H9 (cell line): ENCODE data around the gene DNMT3B. TPM values are rescaled to one million over a fixed set of nuclear protein-coding genes. Genes with fewer than 3 reads are reported as not detected.

Experiments
- DNase-seq: peaks from one replicate; pipeline ENCODE4 v3.0.0-alpha.2; 2017
- H2AFZ ChIP-seq: one replicate; pipeline ENCODE4 v1.6.1; 2013; ENCODE audit warnings: mild to moderate bottlenecking, low read length, control low read depth, moderate library complexity
- H2AK5ac ChIP-seq: 2 replicates; pipeline ENCODE4 v1.6.1; 2013; ENCODE audit warnings: low read length, control low read depth, mixed read lengths; ENCODE audit not compliant: insufficient read length
- H2BK120ac ChIP-seq: one replicate; pipeline ENCODE4 v1.6.1; 2013; ENCODE audit warnings: low read depth, mild to moderate bottlenecking, low read length, control low read depth, inconsistent platforms; ENCODE audit not compliant: poor library complexity, severe bottlenecking
- H2BK12ac ChIP-seq: 2 replicates; pipeline ENCODE4 v1.6.1; 2013; ENCODE audit warnings: low read length, control low read depth, mixed read lengths, low read depth; ENCODE audit not compliant: insufficient read length
- H2BK15ac ChIP-seq: 2 replicates; pipeline ENCODE4 v1.6.1; 2013; ENCODE audit warnings: low read depth, low read length, control low read depth
- H2BK20ac ChIP-seq: one replicate; pipeline ENCODE4 v1.6.1; 2013; ENCODE audit warnings: low read depth, mild to moderate bottlenecking, low read length, control low read depth, inconsistent platforms; ENCODE audit not compliant: poor library complexity, severe bottlenecking
- H2BK5ac ChIP-seq: 2 replicates; pipeline ENCODE4 v1.6.1; 2013; ENCODE audit warnings: low read length, control low read depth, mixed read lengths; ENCODE audit not compliant: insufficient read length
- H3K14ac ChIP-seq: 2 replicates; pipeline ENCODE4 v1.6.1; 2013; ENCODE audit warnings: low read length, control low read depth; ENCODE audit not compliant: insufficient read depth
- H3K18ac ChIP-seq: 2 replicates; pipeline ENCODE4 v1.6.1; 2013; ENCODE audit warnings: low read depth, mild to moderate bottlenecking, mixed read lengths, low read length, control low read depth; ENCODE audit not compliant: insufficient read length
- H3K23ac ChIP-seq: 2 replicates; pipeline ENCODE4 v1.6.1; 2013; ENCODE audit warnings: low read length, control low read depth, mixed read lengths, low read depth; ENCODE audit not compliant: insufficient read length
- H3K23me2 ChIP-seq: 2 replicates; pipeline ENCODE4 v1.6.1; 2013; ENCODE audit warnings: low read depth, mild to moderate bottlenecking, mixed read lengths, low read length, control low read depth; ENCODE audit not compliant: insufficient read length, poor library complexity, severe bottlenecking
- H3K27ac ChIP-seq: 2 replicates; pipeline ENCODE4 v1.5.1; 2013; ENCODE audit warnings: low read length, control low read depth, mixed read lengths, low read depth; ENCODE audit not compliant: insufficient read length
- H3K27me3 ChIP-seq: 2 replicates; pipeline ENCODE4 v1.6.1; 2013; ENCODE audit warnings: low read length, control low read depth, inconsistent platforms; ENCODE audit not compliant: insufficient read depth
- H3K4ac ChIP-seq: 2 replicates; pipeline ENCODE4 v1.6.1; 2013; ENCODE audit warnings: low read depth, mild to moderate bottlenecking, control low read depth, inconsistent platforms, low read length, moderate library complexity
- H3K4me1 ChIP-seq: 2 replicates; pipeline ENCODE4 v1.6.1; 2013; ENCODE audit warnings: low read length, control low read depth, inconsistent platforms; ENCODE audit not compliant: insufficient read depth
- H3K4me2 ChIP-seq: 2 replicates; pipeline ENCODE4 v1.6.1; 2013; ENCODE audit warnings: low read length, control low read depth, mixed read lengths; ENCODE audit not compliant: insufficient read length, insufficient read depth
- H3K56ac ChIP-seq: 2 replicates; pipeline ENCODE4 v1.6.1; 2013; ENCODE audit warnings: low read depth, mild to moderate bottlenecking, mixed read lengths, low read length, control low read depth; ENCODE audit not compliant: insufficient read length
- H3K79me1 ChIP-seq: 2 replicates; pipeline ENCODE4 v1.6.1; 2013; ENCODE audit warnings: low read depth, mild to moderate bottlenecking, moderate library complexity, low read length, control low read depth, inconsistent platforms; ENCODE audit not compliant: insufficient read depth, poor library complexity, severe bottlenecking
- H3K79me2 ChIP-seq: 2 replicates; pipeline ENCODE4 v1.6.1; 2013; ENCODE audit warnings: low read length, control low read depth, inconsistent platforms; ENCODE audit not compliant: insufficient read depth
- H3K9ac ChIP-seq: 2 replicates; pipeline ENCODE4 v1.6.1; 2013; ENCODE audit warnings: low read length, control low read depth, mixed read lengths; ENCODE audit not compliant: insufficient read length; ENCODE audit errors: extremely low read depth
- H3K9me3 ChIP-seq: one replicate; pipeline ENCODE4 v1.6.1; 2013; ENCODE audit warnings: low read depth, low read length, inconsistent platforms; ENCODE audit not compliant: control insufficient read depth
- H3T11ph ChIP-seq: one replicate; pipeline ENCODE4 v1.6.1; 2013; ENCODE audit warnings: mild to moderate bottlenecking, low read length, control low read depth, inconsistent platforms
- H4K20me1 ChIP-seq: one replicate; pipeline ENCODE4 v1.6.1; 2013; ENCODE audit not compliant: control insufficient read depth, insufficient read length, insufficient read depth
- H4K5ac ChIP-seq: 2 replicates; pipeline ENCODE4 v1.6.1; 2013; ENCODE audit warnings: low read depth, mild to moderate bottlenecking, mixed read lengths, low read length, control low read depth; ENCODE audit not compliant: insufficient read length
- H4K8ac ChIP-seq: replicated peaks from 2 replicates; pipeline ENCODE4 v1.6.1; 2013; ENCODE audit warnings: low read length, control low read depth, mixed read lengths, low read depth; ENCODE audit not compliant: insufficient read length
- H4K91ac ChIP-seq: 2 replicates; pipeline ENCODE4 v1.6.1; 2013; ENCODE audit warnings: low read depth, mild to moderate bottlenecking, moderate library complexity, mixed read lengths, low read length, control low read depth; ENCODE audit not compliant: insufficient read length
- H3K27ac Mint-ChIP-seq, 3 experiments: 2 replicates in 2 of 3; 3 replicates in 1 of 3; pipeline ENCODE4 v1.8.0; 2020 to 2021; ENCODE audit warnings: mixed read lengths in 3 of 3, mild to moderate bottlenecking in 1 of 3, moderate library complexity in 1 of 3
- H3K27me3 Mint-ChIP-seq: 2 replicates; pipeline ENCODE4 v1.8.0; 2021; ENCODE audit warnings: low read depth, mild to moderate bottlenecking, moderate library complexity, mixed read lengths
- H3K36me3 Mint-ChIP-seq, 3 experiments: 2 replicates in 2 of 3; 3 replicates in 1 of 3; pipeline ENCODE4 v1.8.0; 2020 to 2021; ENCODE audit warnings: low read depth in 3 of 3, mixed read lengths in 3 of 3; ENCODE audit not compliant: insufficient read depth in 1 of 3
- H3K4me1 Mint-ChIP-seq, 2 experiments: 2 replicates each; pipeline ENCODE4 v1.8.0; 2020; ENCODE audit warnings: mixed read lengths in 2 of 2
- H3K4me3 Mint-ChIP-seq, 2 experiments: 2 replicates in 1 of 2; 3 replicates in 1 of 2; pipeline ENCODE4 v1.8.0; 2020 to 2021; ENCODE audit warnings: mild to moderate bottlenecking in 2 of 2, mixed read lengths in 2 of 2, moderate library complexity in 1 of 2
- H3K9me3 Mint-ChIP-seq, 2 experiments: 2 replicates in 1 of 2; 3 replicates in 1 of 2; pipeline ENCODE4 v1.8.0; 2020; ENCODE audit warnings: mild to moderate bottlenecking in 2 of 2, mixed read lengths in 2 of 2, moderate library complexity in 1 of 2
- CTCF ChIP-seq: fragments of 200-600 bp; sonication (generic); conservative IDR thresholded peaks from 3 replicates; pipeline ENCODE4 v1.8.0; 2021; ENCODE audit warnings: antibody characterized with exemption, mild to moderate bottlenecking
- WGBS: extraction: QIAGEN DNeasy Blood & Tissue Kit; methylation state at CpG from one replicate; pipeline ENCODE4 v1.1.7; 2013; ENCODE audit warnings: missing lambda C conversion rate, low lambda C conversion rate, mixed read lengths; ENCODE audit not compliant: insufficient read length; ENCODE audit errors: extremely low coverage; 5-methylcytosine and 5-hydroxymethylcytosine counted together
- total RNA-seq: library from RNA; stranded (reverse); gene quantifications from 2 replicates; pipeline ENCODE4 v1.2.1, GENCODE V29; 2021

DNMT3B gene
- total RNA-seq, 1 experiment from 2014 or later, result 980 TPM

- no peak overlapping the region for H3K23ac ChIP-seq
- no peak overlapping the region for H2AK5ac ChIP-seq
- H3K23me2 ChIP-seq, result no peaks in the 10 kb centered on the region
- H3T11ph ChIP-seq, result no peak overlapping the region
- no peak overlapping the region for H4K5ac ChIP-seq
- no peak overlapping the region for H3K14ac ChIP-seq
- peak overlapping the region; percentile 83 to 98 (median 97) for H3K27ac Mint-ChIP-seq
- H3K79me2 ChIP-seq, result no peaks in the 10 kb centered on the region
- peak overlapping the region; percentile 3 for H2BK120ac ChIP-seq
- peak overlapping the region; percentile 29 to 56; a peak in 3 of 5 replicates for H3K4me3 Mint-ChIP-seq
- H2BK20ac ChIP-seq, result no peak overlapping the region
- no peaks in the 10 kb centered on the region for H3K27me3 ChIP-seq
- peaks cover 10% of the 10 kb centered on the region; the same call in 1 of the 2 replicates for H3K4me1 ChIP-seq
- H4K20me1 ChIP-seq, result no peaks in the 10 kb centered on the region
- H3K4me2 ChIP-seq, result peak overlapping the region; percentile 23
- H2BK5ac ChIP-seq, result no peak overlapping the region
- no peaks in the 10 kb centered on the region; the same call in 1 of the 2 replicates for H3K27me3 Mint-ChIP-seq
- DNase-seq, result peak; percentile 93
- peak overlapping the region; percentile 9 for H3K18ac ChIP-seq
- H3K4me1 Mint-ChIP-seq, result peaks cover 62 to 64% of the 10 kb centered on the region in 2 experiments
- no peaks in the 10 kb centered on the region; a peak in 1 of 7 replicates for H3K36me3 Mint-ChIP-seq
- H3K9me3 ChIP-seq, result no peaks in the 10 kb centered on the region
- no peak overlapping the region for H3K9ac ChIP-seq
- H2AFZ ChIP-seq, result no peak overlapping the region
- no peak overlapping the region for H3K4ac ChIP-seq
- H4K8ac ChIP-seq, result no peak overlapping the region
- H2BK12ac ChIP-seq, result no peak overlapping the region
- no peaks in the 10 kb centered on the region; a peak in 1 of 5 replicates for H3K9me3 Mint-ChIP-seq
- TF ChIP-seq CTCF, result no peak
- no CpG with 5 or more reads among the region's 11 CpGs for WGBS
- peak overlapping the region; percentile 77 for H3K27ac ChIP-seq
- H3K79me1 ChIP-seq, result no peaks in the 10 kb centered on the region
- H2BK15ac ChIP-seq, result no peak overlapping the region
- H3K56ac ChIP-seq, result no peak overlapping the region
- no peak overlapping the region for H4K91ac ChIP-seq
These were observed 12.1 kb upstream of the DNMT3B start for GRCh38 chr20:32749914-32750637.
